OCI-LY1 (cell line): ENCODE data around the gene LRRTM3.

Experiments
- H2AFZ ChIP-seq: fragments of 200-600 bp; sonication (generic), shearing (Covaris generic); 2 replicates; pipeline ENCODE4 v1.6.0; 2014; ENCODE audit warnings: antibody characterized with exemption, mild to moderate bottlenecking, low read length
- H3F3A ChIP-seq: fragments of 200-600 bp; sonication (generic), shearing (Covaris generic); 2 replicates; pipeline ENCODE4 v1.6.0; 2014; ENCODE audit warnings: mild to moderate bottlenecking, antibody characterized with exemption, low read length, moderate library complexity; ENCODE audit not compliant: insufficient read depth
- H3K27ac ChIP-seq: fragments of 200-600 bp; sonication (generic); 2 replicates; pipeline ENCODE4 v1.5.1; 2014; ENCODE audit warnings: low read length, mixed run types, mild to moderate bottlenecking, low read depth; ENCODE audit not compliant: poor library complexity, severe bottlenecking
- H3K27me3 ChIP-seq: fragments of 200-600 bp; sonication (generic); 2 replicates; pipeline ENCODE4 v1.6.0; 2014; ENCODE audit warnings: antibody characterized with exemption, mild to moderate bottlenecking, low read length, moderate library complexity; ENCODE audit not compliant: insufficient read depth
- H3K36me3 ChIP-seq: fragments of 200-600 bp; sonication (generic); 2 replicates; pipeline ENCODE4 v1.6.1; 2014; ENCODE audit warnings: mild to moderate bottlenecking, antibody characterized with exemption, low read length, moderate library complexity, mixed read lengths; ENCODE audit not compliant: insufficient read depth
- H3K4me1 ChIP-seq: fragments of 200-600 bp; sonication (generic); 2 replicates; pipeline ENCODE4 v1.5.1; 2014; ENCODE audit warnings: mild to moderate bottlenecking, low read length, moderate library complexity; ENCODE audit not compliant: insufficient read depth, severe bottlenecking
- H3K4me2 ChIP-seq: fragments of 200-600 bp; sonication (generic), shearing (Covaris generic); 2 replicates; pipeline ENCODE4 v1.6.1; 2014; ENCODE audit warnings: low read length
- H3K4me3 ChIP-seq: fragments of 200-600 bp; sonication (generic); 2 replicates; pipeline ENCODE4 v1.5.1; 2014; ENCODE audit warnings: low read length, low read depth, mild to moderate bottlenecking, mixed read lengths; ENCODE audit not compliant: poor library complexity, severe bottlenecking
- H3K79me2 ChIP-seq: fragments of 200-600 bp; shearing (Covaris generic); 2 replicates; pipeline ENCODE4 v1.6.1; 2016; ENCODE audit warnings: mixed run types, low read length, mixed read lengths; ENCODE audit not compliant: insufficient read depth
- H3K9ac ChIP-seq: fragments of 200-600 bp; sonication (generic), shearing (Covaris generic); 2 replicates; pipeline ENCODE4 v1.6.1; 2014; ENCODE audit warnings: mild to moderate bottlenecking, low read length, mixed read lengths
- H3K9me2 ChIP-seq: fragments of 200-600 bp; sonication (generic), shearing (Covaris generic); 2 replicates; pipeline ENCODE4 v1.6.1; 2014; ENCODE audit warnings: low read depth, mild to moderate bottlenecking, low read length, mixed read lengths
- H3K9me3 ChIP-seq: fragments of 200-600 bp; shearing (Covaris generic); 2 replicates; pipeline ENCODE4 v1.6.1; 2014; ENCODE audit warnings: low read length, mixed read lengths
- H4K20me1 ChIP-seq: fragments of 200-600 bp; sonication (generic), shearing (Covaris generic); 2 replicates; pipeline ENCODE4 v1.6.0; 2016; ENCODE audit warnings: mild to moderate bottlenecking, low read length; ENCODE audit not compliant: insufficient read depth
- EZH2 ChIP-seq: fragments of 200-600 bp; sonication (generic), shearing (Covaris generic); IDR thresholded peaks from 2 replicates; pipeline ENCODE4 v1.8.0; 2017; ENCODE audit warnings: borderline replicate concordance, mixed run types, mild to moderate bottlenecking, antibody characterized with exemption, low read length, moderate library complexity, mixed read lengths
- TF ChIP-seq, protein P1 (sequence below): fragments of 200-600 bp; sonication (generic), shearing (Covaris generic); IDR thresholded peaks from 2 replicates; pipeline ENCODE4 v1.5.1; 2017; ENCODE audit warnings: mild to moderate bottlenecking, antibody characterized with exemption, low read length, moderate library complexity, mixed read lengths

The LRRTM3 gene

GRCh38 chr10:66928776-66929175 lies 2.9 kb downstream of the LRRTM3 start:
- H3K4me3 ChIP-seq = no peak overlapping the region
- H3K36me3 ChIP-seq = no peaks in the 10 kb centered on the region
- TF ChIP-seq EZH2 = no peak
- TF ChIP-seq, protein P1, sequence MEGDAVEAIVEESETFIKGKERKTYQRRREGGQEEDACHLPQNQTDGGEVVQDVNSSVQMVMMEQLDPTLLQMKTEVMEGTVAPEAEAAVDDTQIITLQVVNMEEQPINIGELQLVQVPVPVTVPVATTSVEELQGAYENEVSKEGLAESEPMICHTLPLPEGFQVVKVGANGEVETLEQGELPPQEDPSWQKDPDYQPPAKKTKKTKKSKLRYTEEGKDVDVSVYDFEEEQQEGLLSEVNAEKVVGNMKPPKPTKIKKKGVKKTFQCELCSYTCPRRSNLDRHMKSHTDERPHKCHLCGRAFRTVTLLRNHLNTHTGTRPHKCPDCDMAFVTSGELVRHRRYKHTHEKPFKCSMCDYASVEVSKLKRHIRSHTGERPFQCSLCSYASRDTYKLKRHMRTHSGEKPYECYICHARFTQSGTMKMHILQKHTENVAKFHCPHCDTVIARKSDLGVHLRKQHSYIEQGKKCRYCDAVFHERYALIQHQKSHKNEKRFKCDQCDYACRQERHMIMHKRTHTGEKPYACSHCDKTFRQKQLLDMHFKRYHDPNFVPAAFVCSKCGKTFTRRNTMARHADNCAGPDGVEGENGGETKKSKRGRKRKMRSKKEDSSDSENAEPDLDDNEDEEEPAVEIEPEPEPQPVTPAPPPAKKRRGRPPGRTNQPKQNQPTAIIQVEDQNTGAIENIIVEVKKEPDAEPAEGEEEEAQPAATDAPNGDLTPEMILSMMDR = no peak
- no peaks in the 10 kb centered on the region for H3K9me2 ChIP-seq
- H3K27ac ChIP-seq = no peak overlapping the region
- H3F3A ChIP-seq = no peaks in the 10 kb centered on the region
- H3K9me3 ChIP-seq = no peaks in the 10 kb centered on the region
- no peaks in the 10 kb centered on the region for H3K27me3 ChIP-seq
- H3K4me1 ChIP-seq = no peaks in the 10 kb centered on the region
- no peaks in the 10 kb centered on the region for H4K20me1 ChIP-seq
- no peak overlapping the region for H3K4me2 ChIP-seq
- H3K9ac ChIP-seq = no peak overlapping the region
- H2AFZ ChIP-seq = no peak overlapping the region
- no peaks in the 10 kb centered on the region for H3K79me2 ChIP-seq

GRCh38 chr10:66929375-66929774 lies 3.5 kb downstream of the LRRTM3 start:
- no peaks in the 10 kb centered on the region for H3K9me3 ChIP-seq
- H3K27ac ChIP-seq = no peak overlapping the region
- H4K20me1 ChIP-seq = no peaks in the 10 kb centered on the region
- TF ChIP-seq, protein P1 = no peak
- no peak for TF ChIP-seq EZH2
- H3K4me1 ChIP-seq = no peaks in the 10 kb centered on the region
- H3K9ac ChIP-seq = no peak overlapping the region
- no peaks in the 10 kb centered on the region for H3K79me2 ChIP-seq
- H3K4me3 ChIP-seq = no peak overlapping the region
- H3F3A ChIP-seq = no peaks in the 10 kb centered on the region
- H3K27me3 ChIP-seq = no peaks in the 10 kb centered on the region
- no peak overlapping the region for H3K4me2 ChIP-seq
- no peaks in the 10 kb centered on the region for H3K9me2 ChIP-seq
- H3K36me3 ChIP-seq = no peaks in the 10 kb centered on the region
- no peak overlapping the region for H2AFZ ChIP-seq

- H3K9ac ChIP-seq = no peak overlapping the region
- H3K4me3 ChIP-seq = no peak overlapping the region
- no peaks in the 10 kb centered on the region for H3K9me2 ChIP-seq
- H2AFZ ChIP-seq = no peak overlapping the region
- H3K36me3 ChIP-seq = no peaks in the 10 kb centered on the region
- H3F3A ChIP-seq = no peaks in the 10 kb centered on the region
- TF ChIP-seq, protein P1 = peak; percentile 89
- no peak for TF ChIP-seq EZH2
- no peaks in the 10 kb centered on the region for H3K4me1 ChIP-seq
- no peaks in the 10 kb centered on the region for H3K9me3 ChIP-seq
- no peaks in the 10 kb centered on the region for H3K27me3 ChIP-seq
- H3K27ac ChIP-seq = no peak overlapping the region
- no peaks in the 10 kb centered on the region for H3K79me2 ChIP-seq
- H4K20me1 ChIP-seq = no peaks in the 10 kb centered on the region
- H3K4me2 ChIP-seq = no peak overlapping the region
Measured at GRCh38 chr10:66931340-66931948, 5.6 kb downstream of the LRRTM3 start.
